Keratinocyte (primary cell): ENCODE data around the gene PCED1A. TPM values are rescaled to one million over a fixed set of nuclear protein-coding genes. Genes with fewer than 3 reads are reported as not detected.

Experiments
- DNase-seq: peaks from one replicate; pipeline ENCODE4 v3.0.0-alpha.2; 2011; ENCODE audit warnings: low read depth, missing footprints, low spot score
- FAIRE-seq: peaks from 2 replicates; lab custom pipeline; 2011; peaks lifted over from hg19 to GRCh38; lab: Jason Lieb, UNC
- H2AFZ ChIP-seq: 2 replicates; pipeline ENCODE4 v1.6.0; 2012; ENCODE audit warnings: low read length, control low read depth, inconsistent platforms; ENCODE audit not compliant: control insufficient read depth
- H3K27ac ChIP-seq: 2 replicates; pipeline ENCODE4 v1.5.1; 2011; ENCODE audit warnings: low read length; ENCODE audit not compliant: control insufficient read depth, insufficient read depth
- H3K27me3 ChIP-seq: 3 replicates; pipeline ENCODE4 v1.6.0; 2011; ENCODE audit warnings: low read length; ENCODE audit not compliant: control insufficient read depth, insufficient read depth; ENCODE audit errors: extremely low read depth
- H3K36me3 ChIP-seq, 2 experiments: 2 replicates in 1 of 2; 3 replicates in 1 of 2; pipeline ENCODE4 v1.5.1; 2011; ENCODE audit warnings: low read length in 2 of 2, mild to moderate bottlenecking in 1 of 2; ENCODE audit not compliant: control insufficient read depth in 2 of 2, insufficient read depth in 2 of 2; ENCODE audit errors: extremely low read depth in 1 of 2
- H3K4me1 ChIP-seq: 3 replicates; pipeline ENCODE4 v1.5.1; 2011; ENCODE audit warnings: low read length; ENCODE audit not compliant: control insufficient read depth, insufficient read depth; ENCODE audit errors: extremely low read depth
- H3K4me2 ChIP-seq: 3 replicates; pipeline ENCODE4 v1.6.0; 2011; ENCODE audit warnings: low read depth, low read length; ENCODE audit not compliant: control insufficient read depth, insufficient read depth; ENCODE audit errors: extremely low read depth
- H3K4me3 ChIP-seq, 3 experiments: fragments of 200-600 bp in 1 of 3; sonication (generic) in 1 of 3; 2 replicates in 2 of 3; 3 replicates in 1 of 3; pipeline ENCODE4 v1.5.1; 2011 to 2016; ENCODE audit warnings: low read length in 3 of 3, mild to moderate bottlenecking in 3 of 3, control low read depth in 2 of 3, inconsistent platforms in 1 of 3, low read depth in 1 of 3, mixed read lengths in 1 of 3, mixed run types in 1 of 3, moderate library complexity in 1 of 3; ENCODE audit not compliant: control insufficient read depth in 2 of 3, insufficient read depth in 2 of 3; ENCODE audit errors: extremely low read depth in 1 of 3
- H3K79me2 ChIP-seq: 2 replicates; pipeline ENCODE4 v1.6.0; 2012; ENCODE audit warnings: low read length; ENCODE audit not compliant: control insufficient read depth, insufficient read depth
- H3K9ac ChIP-seq: 3 replicates; pipeline ENCODE4 v1.6.0; 2011; ENCODE audit warnings: low read length; ENCODE audit not compliant: control insufficient read depth, insufficient read depth; ENCODE audit errors: extremely low read depth
- H3K9me1 ChIP-seq: 3 replicates; pipeline ENCODE4 v1.6.0; 2011; ENCODE audit warnings: low read length; ENCODE audit not compliant: control insufficient read depth, insufficient read depth; ENCODE audit errors: extremely low read depth
- H3K9me3 ChIP-seq: 2 replicates; pipeline ENCODE4 v1.5.1; 2012; ENCODE audit warnings: low read depth, low read length; ENCODE audit not compliant: control insufficient read depth
- H4K20me1 ChIP-seq: 3 replicates; pipeline ENCODE4 v1.6.0; 2011; ENCODE audit warnings: low read length; ENCODE audit not compliant: control insufficient read depth, insufficient read depth; ENCODE audit errors: extremely low read depth
- EZH2 ChIP-seq: IDR thresholded peaks from one replicate; pipeline ENCODE4 v1.6.1; 2012; ENCODE audit warnings: inconsistent platforms, mild to moderate bottlenecking, low read length, moderate library complexity
- dilution Hi-C: fragments of 300-500 bp; cut with MboI; formaldehyde crosslinking; loops from one replicate; pipeline ENCODE4 v1.7.0; 2020; ENCODE audit warnings: low sequenced_read_pairs; ENCODE audit not compliant: extremely low pct_ligation_motif_present
- polyA plus RNA-seq, 5 experiments: library from polyadenylated mRNA; depleted of rRNA in 3 of 5; stranded (reverse) in 3 of 5; stranded (forward) in 1 of 5; unstranded in 1 of 5; fragments of >200 nt; gene quantifications; 1 replicate in 1 of 5; 2 replicates in 3 of 5; 3 replicates in 1 of 5; pipeline versions ENCODE4 v1.2.1 to v1.2.3, GENCODE V29; 2011 to 2012; ENCODE audit warnings: missing spikeins in 2 of 5, low read depth in 1 of 5, low replicate concordance in 1 of 5
- TF ChIP-seq, protein P1 (sequence below), 3 experiments: IDR thresholded peaks in 1 of 3; conservative IDR thresholded peaks in 1 of 3; optimal IDR thresholded peaks in 1 of 3; 2 replicates in 2 of 3; 3 replicates in 1 of 3; pipeline versions ENCODE3 to v1.5.1; 2011; ENCODE audit warnings: low read length in 3 of 3, mild to moderate bottlenecking in 3 of 3, moderate library complexity in 2 of 3, control low read depth in 1 of 3, inconsistent platforms in 1 of 3; ENCODE audit not compliant: insufficient read depth in 2 of 3; ENCODE audit errors: extremely low read depth in 1 of 3

PCED1A gene
- polyA plus RNA-seq, 1 donor (not counting 4 experiments of a cell fraction or from before 2014, with no cell fraction given): 5.6 TPM

DNA sequence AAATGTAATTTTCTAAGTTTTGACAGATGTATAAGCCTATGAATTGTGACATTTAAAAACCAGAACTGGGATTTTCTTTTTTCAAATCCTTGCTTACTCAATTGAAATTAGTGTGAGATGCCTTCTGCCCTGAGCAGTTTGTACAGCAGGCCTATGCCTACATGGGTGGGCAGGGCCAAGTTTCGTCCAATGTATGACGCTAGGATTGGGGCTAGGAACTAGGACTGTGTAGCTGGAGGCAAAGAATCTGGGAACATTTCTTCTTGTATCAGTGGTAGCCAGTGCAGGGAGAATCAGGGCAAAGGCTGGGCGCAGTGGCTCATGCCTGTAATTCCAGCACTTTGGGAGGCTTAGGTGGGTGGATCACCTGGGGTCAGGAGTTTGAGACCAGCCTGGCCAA, 28.9 kb upstream of the PCED1A start:
- Histone ChIP-seq H3K27me3 (peaks cover 3% of the 10 kb centered on the region), H3K9ac (no peak overlapping the region), H2AFZ (no peak overlapping the region), H3K9me1 (no peaks in the 10 kb centered on the region), H3K4me3 (no peak overlapping the region), H4K20me1 (no peaks in the 10 kb centered on the region), H3K9me3 (no peaks in the 10 kb centered on the region), H3K4me1 (peaks cover 20% of the 10 kb centered on the region), H3K79me2 (peaks cover 4% of the 10 kb centered on the region), H3K36me3 (peaks cover 4 to 10% of the 10 kb centered on the region in 2 experiments), H3K27ac (no peak overlapping the region), H3K4me2 (no peak overlapping the region)
- no peak for TF ChIP-seq EZH2
- TF ChIP-seq, protein P1, sequence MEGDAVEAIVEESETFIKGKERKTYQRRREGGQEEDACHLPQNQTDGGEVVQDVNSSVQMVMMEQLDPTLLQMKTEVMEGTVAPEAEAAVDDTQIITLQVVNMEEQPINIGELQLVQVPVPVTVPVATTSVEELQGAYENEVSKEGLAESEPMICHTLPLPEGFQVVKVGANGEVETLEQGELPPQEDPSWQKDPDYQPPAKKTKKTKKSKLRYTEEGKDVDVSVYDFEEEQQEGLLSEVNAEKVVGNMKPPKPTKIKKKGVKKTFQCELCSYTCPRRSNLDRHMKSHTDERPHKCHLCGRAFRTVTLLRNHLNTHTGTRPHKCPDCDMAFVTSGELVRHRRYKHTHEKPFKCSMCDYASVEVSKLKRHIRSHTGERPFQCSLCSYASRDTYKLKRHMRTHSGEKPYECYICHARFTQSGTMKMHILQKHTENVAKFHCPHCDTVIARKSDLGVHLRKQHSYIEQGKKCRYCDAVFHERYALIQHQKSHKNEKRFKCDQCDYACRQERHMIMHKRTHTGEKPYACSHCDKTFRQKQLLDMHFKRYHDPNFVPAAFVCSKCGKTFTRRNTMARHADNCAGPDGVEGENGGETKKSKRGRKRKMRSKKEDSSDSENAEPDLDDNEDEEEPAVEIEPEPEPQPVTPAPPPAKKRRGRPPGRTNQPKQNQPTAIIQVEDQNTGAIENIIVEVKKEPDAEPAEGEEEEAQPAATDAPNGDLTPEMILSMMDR (optimal IDR thresholded peaks at IDR 0.05 in 1 of 3, IDR thresholded peaks at IDR 0.05 in 1 of 3, conservative IDR thresholded peaks at IDR 0.05 in 1 of 3; ENCODE audit: extremely low read depth in 1 of 3, insufficient read depth in 2 of 3, low read length in 3 of 3): no peak
- dilution Hi-C loops: no loop called here
- no peak for FAIRE-seq
- DNase-seq: no peak

- no peak overlapping the region for H3K27ac ChIP-seq
- no peak for TF ChIP-seq EZH2
- TF ChIP-seq, protein P1 (optimal IDR thresholded peaks at IDR 0.05 in 1 of 3, IDR thresholded peaks at IDR 0.05 in 1 of 3, conservative IDR thresholded peaks at IDR 0.05 in 1 of 3; ENCODE audit: extremely low read depth in 1 of 3, insufficient read depth in 2 of 3, low read length in 3 of 3): no peak
- peaks cover 6 to 11% of the 10 kb centered on the region in 2 experiments for H3K36me3 ChIP-seq
- dilution Hi-C loops: no loop called here
- no peaks in the 10 kb centered on the region for H3K9me3 ChIP-seq
- H3K9ac ChIP-seq: no peak overlapping the region
- H4K20me1 ChIP-seq: no peaks in the 10 kb centered on the region
- DNase-seq (no peak), FAIRE-seq (no peak)
- H3K9me1 ChIP-seq: no peaks in the 10 kb centered on the region
- H3K4me1 ChIP-seq: peaks cover 11% of the 10 kb centered on the region
- no peak overlapping the region for H3K4me3 ChIP-seq
- H3K79me2 ChIP-seq: no peaks in the 10 kb centered on the region
- no peak overlapping the region for H2AFZ ChIP-seq
- no peak overlapping the region for H3K4me2 ChIP-seq
- H3K27me3 ChIP-seq: peaks cover 3% of the 10 kb centered on the region
These were observed 26.8 kb upstream of the PCED1A start for GRCh38 chr20:2867081-2867864.
